GM12892 (cell line): Measurements from ENCODE around the gene SPATA31C2.
"Not testable (repeated sequence)": the region's sequence is repeated elsewhere in the genome, so short reads cannot be mapped to it uniquely, and the experiment has no call there.

Source experiments
- DNase-seq: peaks from one replicate; pipeline ENCODE4 v3.0.0; 2011; ENCODE audit not compliant: insufficient read length
- FAIRE-seq: peaks from 2 replicates; lab custom pipeline; 2011; peaks lifted over from hg19 to GRCh38; lab: Jason Lieb, UNC
- POLR2A ChIP-seq: IDR thresholded peaks from 2 replicates; pipeline ENCODE4 v1.6.1; 2011; ENCODE audit warnings: low read depth, low read length, control low read depth
- POLR2AphosphoS5 ChIP-seq: IDR thresholded peaks from 2 replicates; pipeline ENCODE4 v1.6.1; 2011; ENCODE audit warnings: low read depth, low read length, control low read depth
- TAF1 ChIP-seq: IDR thresholded peaks from 2 replicates; pipeline ENCODE4 v1.6.1; 2011; ENCODE audit warnings: low read depth, mild to moderate bottlenecking, control low read depth, low read length, borderline replicate concordance

The SPATA31C2 gene

GRCh38 chr9:88169700-88170099 is 31.4 kb upstream of the SPATA31C2 start:
- no peak for TF ChIP-seq TAF1
- TF ChIP-seq POLR2AphosphoS5 = no peak
- TF ChIP-seq POLR2A = no peak
- FAIRE-seq (no peak), DNase-seq (no peak)

- DNase-seq (no peak), FAIRE-seq (no peak)
- TF ChIP-seq TAF1 (no peak), POLR2AphosphoS5 (no peak), POLR2A (no peak)
Measured at GRCh38 chr9:88168564-88168963, 30.3 kb upstream of the SPATA31C2 start.

GRCh38 chr9:88166660-88167059 is 28.4 kb upstream of the SPATA31C2 start:
- TF ChIP-seq POLR2AphosphoS5 (no peak), TAF1 (no peak), POLR2A (no peak)
- DNase-seq (no peak), FAIRE-seq (no peak)

- TF ChIP-seq POLR2AphosphoS5 (no peak), TAF1 (no peak), POLR2A (no peak)
- DNase-seq = no peak
- FAIRE-seq = no peak
Measured at GRCh38 chr9:88164850-88165249, 26.6 kb upstream of the SPATA31C2 start.

GRCh38 chr9:88161144-88161543 is 22.9 kb upstream of the SPATA31C2 start:
- no peak for DNase-seq
- no peak for TF ChIP-seq TAF1
- TF ChIP-seq POLR2AphosphoS5 = no peak
- no peak for TF ChIP-seq POLR2A
- no peak for FAIRE-seq

GRCh38 chr9:88143957-88144625 is 5.8 kb upstream of the SPATA31C2 start:
- DNase-seq = no peak
- no peak for TF ChIP-seq TAF1
- no peak for TF ChIP-seq POLR2AphosphoS5
- TF ChIP-seq POLR2A = no peak
- FAIRE-seq = no peak

GRCh38 chr9:88143179-88143578 is 4.9 kb upstream of the SPATA31C2 start:
- no peak for TF ChIP-seq POLR2A
- DNase-seq (no peak), FAIRE-seq (no peak)

- not testable (repeated sequence) for FAIRE-seq, DNase-seq
Measured at GRCh38 chr9:88133552-88133951, 4.7 kb downstream of the SPATA31C2 start.

- not testable (repeated sequence) for FAIRE-seq, DNase-seq
Measured at GRCh38 chr9:88129556-88129955, 8.7 kb downstream of the SPATA31C2 start.

GRCh38 chr9:88127700-88128300 is 10.5 kb downstream of the SPATA31C2 start:
- not testable (repeated sequence) for FAIRE-seq, DNase-seq

- not testable (repeated sequence) for FAIRE-seq, DNase-seq
Measured at GRCh38 chr9:88123413-88123812, 14.9 kb downstream of the SPATA31C2 start.

- not testable (repeated sequence) for FAIRE-seq
Measured at GRCh38 chr9:88118121-88118520, 20.2 kb downstream of the SPATA31C2 start.

GRCh38 chr9:88114968-88115612 is 23.2 kb downstream of the SPATA31C2 start:
- not testable (repeated sequence) for DNase-seq, FAIRE-seq

More at GRCh38 chr9:88118121-88118520, 20.2 kb downstream of the SPATA31C2 start:
- DNase-seq = not testable (repeated sequence)

- FAIRE-seq, DNase-seq: not testable (repeated sequence)
Measured at GRCh38 chr9:88114283-88114967, 23.9 kb downstream of the SPATA31C2 start.

GRCh38 chr9:88113156-88114130 is 24.8 kb downstream of the SPATA31C2 start:
- DNase-seq, FAIRE-seq: not testable (repeated sequence)
